Measurements from ENCODE around the gene NKX6-2. TPM values are rescaled to one million over a fixed set of nuclear protein-coding genes. Genes with fewer than 3 reads are reported as not detected.

The NKX6-2 gene
- total and polyA plus RNA-seq, 2 of the 8 experiments (the other 6 are each of a cell fraction or from before 2014, with no cell fraction given) = 0.06 TPM; not detected in 1

DNA sequence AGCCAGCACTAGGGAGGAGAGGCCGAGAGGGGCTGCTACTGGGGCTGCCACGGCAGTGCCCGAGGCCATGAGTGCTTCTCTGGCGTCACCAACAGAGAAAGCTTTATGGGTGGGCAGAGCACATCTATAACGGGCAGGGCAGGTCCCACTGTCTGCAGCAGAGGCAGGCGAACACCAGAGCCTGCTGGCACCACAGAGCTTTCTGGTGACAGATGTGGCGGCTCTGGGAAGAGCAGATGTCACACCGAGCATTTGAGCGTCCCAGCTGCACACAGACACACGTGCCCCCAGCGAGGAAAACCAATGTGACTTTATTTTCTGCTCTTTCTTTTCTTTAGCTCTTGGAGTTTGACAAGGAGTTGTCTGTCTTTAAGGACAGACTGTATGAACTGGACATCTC, 20.5 kb downstream of the NKX6-2 start:
- CTCF ChIA-PET (ENCODE audit: partially characterized antibody) = interaction anchor here (0.9 to 1.3 kb wide), 3 partner anchors 29 to 114 kb away, joined by 3 to 4 read pairs (median 3); no protein-coding TSS in a partner anchor
- H2BK5ac ChIP-seq (ENCODE audit: low read depth, low read length) = no peak overlapping the region; the same call in 1 of the 2 replicates
- H2BK120ac ChIP-seq (replicated peaks; ENCODE audit: low read depth, low read length) = no peak overlapping the region
- no peak overlapping the region for H3K56ac ChIP-seq (replicated peaks; ENCODE audit: insufficient read length, low read depth, low read length)
- H2BK15ac ChIP-seq (ENCODE audit: low read length) = no peak overlapping the region
- no peaks in the 10 kb centered on the region for H3K79me1 ChIP-seq (ENCODE audit: low read depth, low read length)
- peaks cover 0 to 6% of the 10 kb centered on the region in 2 experiments for H4K20me1 ChIP-seq (replicated peaks in 1 of 2; ENCODE audit: control insufficient read depth in 1 of 2, insufficient read depth in 2 of 2, low read length in 2 of 2)
- no peaks in the 10 kb centered on the region for H3K27me3 ChIP-seq (replicated peaks in 1 of 4; ENCODE audit: control insufficient read depth in 3 of 4, extremely low read depth in 1 of 4, insufficient read depth in 3 of 4, low read length in 3 of 4)
- peaks cover 8 to 12% of the 10 kb centered on the region in 2 experiments; a peak in 2 of 4 replicates for H3K9me3 ChIP-seq (ENCODE audit: insufficient read depth in 2 of 2, low read depth in 1 of 2, low read length in 1 of 2)
- H4K8ac ChIP-seq (ENCODE audit: extremely low read depth, insufficient read depth, low read length) = no peak overlapping the region
- POLR2A ChIA-PET (ENCODE audit: partially characterized antibody) = no interaction called here
- no peak overlapping the region for H4K91ac ChIP-seq (replicated peaks; ENCODE audit: insufficient read length, low read length)
- no peaks in the 10 kb centered on the region; a peak in 1 of 7 replicates for H3K4me1 ChIP-seq (replicated peaks in 1 of 4; ENCODE audit: control insufficient read depth in 3 of 4, insufficient read depth in 4 of 4, low read length in 3 of 4)
- no peak overlapping the region for H3K23ac ChIP-seq (ENCODE audit: insufficient read length)
- 88% methylated on average over 11 of the region's 11 CpGs; no CpG with 5 or more reads in 1 of the 2 experiments for WGBS, 2 experiments (ENCODE audit: extremely low coverage in 1 of 2, insufficient coverage in 1 of 2, insufficient read length in 1 of 2, insufficient replicate concordance in 2 of 2, low coverage in 1 of 2, low lambda C conversion rate in 2 of 2, missing lambda C conversion rate in 1 of 2)
- no peaks in the 10 kb centered on the region for H3K23me2 ChIP-seq (ENCODE audit: low read depth, low read length)
- H3K79me2 ChIP-seq (ENCODE audit: control insufficient read depth in 1 of 2, insufficient read depth in 2 of 2, low read length in 2 of 2) = no peaks in the 10 kb centered on the region
- TF ChIP-seq SRF (IDR thresholded peaks at IDR 0.05; ENCODE audit: low read depth, low read length) (no peak), POU5F1 (IDR thresholded peaks at IDR 0.05; ENCODE audit: low read depth, low read length) (no peak), TEAD4 (IDR thresholded peaks at IDR 0.05; ENCODE audit: low read depth, low read length) (no peak), SIN3A (conservative IDR thresholded peaks at IDR 0.05 in 1 of 2, IDR thresholded peaks at IDR 0.05 in 1 of 2; ENCODE audit: low read depth in 1 of 2, low read length in 2 of 2) (no peak), HDAC6 (IDR thresholded peaks at IDR 0.05; ENCODE audit: low read depth, low read length) (no peak), CBX8 (IDR thresholded peaks at IDR 0.05; ENCODE audit: borderline replicate concordance, low read depth, low read length) (no peak), EGR1 (IDR thresholded peaks at IDR 0.05; ENCODE audit: borderline replicate concordance, low read depth, low read length) (no peak), BCL11A (IDR thresholded peaks at IDR 0.05; ENCODE audit: low read depth in 2 of 2, low read length in 2 of 2) (no peak), SAP30 (IDR thresholded peaks at IDR 0.05; ENCODE audit: insufficient read depth, insufficient replicate concordance, low read length) (no peak), RAD21 (IDR thresholded peaks at IDR 0.05 in 1 of 2, conservative IDR thresholded peaks at IDR 0.05 in 1 of 2; ENCODE audit: low read depth in 2 of 2, low read length in 2 of 2) (no peak), BACH1 (IDR thresholded peaks at IDR 0.05; ENCODE audit: low read length) (no peak)
- H3K4ac ChIP-seq (replicated peaks; ENCODE audit: insufficient read length, low read depth, low read length) = no peak overlapping the region
- no peak overlapping the region for H3K4me2 ChIP-seq (ENCODE audit: insufficient read depth in 1 of 2, low read depth in 2 of 2, low read length in 2 of 2)
- no peak overlapping the region for H3K18ac ChIP-seq (ENCODE audit: extremely low read depth, low read length)
- no peak overlapping the region for H2AK5ac ChIP-seq (ENCODE audit: low read depth, low read length)
- no peak overlapping the region for H4K5ac ChIP-seq (ENCODE audit: insufficient read length, low read depth, low read length)
- DNase-seq (ENCODE audit: low read depth in 1 of 2, low spot score in 2 of 2) (no peak), FAIRE-seq (no peak)
- H3K4me3 ChIP-seq (ENCODE audit: extremely low read depth in 1 of 4, insufficient read depth in 2 of 4, low read depth in 3 of 4, low read length in 4 of 4) = no peak overlapping the region
- no peak overlapping the region for H3K14ac ChIP-seq (ENCODE audit: insufficient read length)
- no peak overlapping the region for H2AFZ ChIP-seq (ENCODE audit: low read length)
- H2BK12ac ChIP-seq (ENCODE audit: low read depth, low read length) = no peak overlapping the region
- H3K9ac ChIP-seq (replicated peaks in 1 of 4; ENCODE audit: extremely low read depth in 1 of 4, low read depth in 3 of 4, low read length in 3 of 4) = no peak overlapping the region; a peak in 1 of 7 replicates
- H3K36me3 ChIP-seq (ENCODE audit: control insufficient read depth in 2 of 4, insufficient read depth in 4 of 4, low read length in 3 of 4) = no peaks in the 10 kb centered on the region
- no peak overlapping the region for H2BK20ac ChIP-seq (ENCODE audit: low read length)
- no peak overlapping the region for H3K27ac ChIP-seq (ENCODE audit: low read depth, low read length)

All from H1 (cell line).